HG02610 (cell line): Measurements from ENCODE around the gene SPRED1.
A peak's percentile ranks its signal among the peaks of the same experiment; 100 is the strongest.
"Not testable (repeated sequence)": the region's sequence is repeated elsewhere in the genome, so short reads cannot be mapped to it uniquely, and the experiment has no call there.

Source experiments
- ATAC-seq: cut with Tn5 transposase; IDR thresholded peaks from one replicate; pipeline ENCODE4 v1.9.1; 2021; ENCODE audit warnings: mild to moderate bottlenecking, moderate library complexity; ENCODE audit not compliant: unreplicated experiment

SPRED1 gene

GRCh38 chr15:38275959-38276358 is 23.3 kb downstream of the SPRED1 start:
- no peak for ATAC-seq

GRCh38 chr15:38277281-38277680 is 24.6 kb downstream of the SPRED1 start:
- ATAC-seq: not testable (repeated sequence)

- no peak for ATAC-seq
Observed at GRCh38 chr15:38281031-38281430, 28.4 kb downstream of the SPRED1 start.

GRCh38 chr15:38283010-38283409 is 30.4 kb downstream of the SPRED1 start:
- ATAC-seq: no peak

GRCh38 chr15:38285456-38285855 is 32.8 kb downstream of the SPRED1 start:
- no peak for ATAC-seq

- no peak for ATAC-seq
Observed at GRCh38 chr15:38294126-38294525, 41.5 kb downstream of the SPRED1 start.

- peak; percentile 79 for ATAC-seq
Observed at GRCh38 chr15:38297623-38298388, 45.2 kb downstream of the SPRED1 start.

- no peak for ATAC-seq
Observed at GRCh38 chr15:38299216-38299615, 46.6 kb downstream of the SPRED1 start.

GRCh38 chr15:38300395-38300794 is 47.8 kb downstream of the SPRED1 start:
- ATAC-seq: no peak

GRCh38 chr15:38304481-38304880 is 51.8 kb downstream of the SPRED1 start:
- ATAC-seq: no peak

- ATAC-seq: no peak
Observed at GRCh38 chr15:38307251-38307650, 54.6 kb downstream of the SPRED1 start.

GRCh38 chr15:38307861-38308641 is 55.4 kb downstream of the SPRED1 start:
- no peak for ATAC-seq

- ATAC-seq: no peak
Observed at GRCh38 chr15:38308797-38309196, 56.2 kb downstream of the SPRED1 start.

GRCh38 chr15:38312190-38312589 is 59.6 kb downstream of the SPRED1 start:
- ATAC-seq: no peak

- ATAC-seq: no peak
Observed at GRCh38 chr15:38316311-38316710, 63.7 kb downstream of the SPRED1 start.

- no peak for ATAC-seq
Observed at GRCh38 chr15:38320181-38320580, 67.5 kb downstream of the SPRED1 start.

GRCh38 chr15:38320866-38321265 is 68.2 kb downstream of the SPRED1 start:
- no peak for ATAC-seq

- ATAC-seq: no peak
Observed at GRCh38 chr15:38323895-38324294, 71.3 kb downstream of the SPRED1 start.

GRCh38 chr15:38324939-38325647 is 72.5 kb downstream of the SPRED1 start:
- no peak for ATAC-seq

GRCh38 chr15:38325648-38325990 is 73.0 kb downstream of the SPRED1 start:
- ATAC-seq: no peak

GRCh38 chr15:38332711-38333110 is 80.1 kb downstream of the SPRED1 start:
- ATAC-seq: no peak

GRCh38 chr15:38335116-38335515 is 82.5 kb downstream of the SPRED1 start:
- no peak for ATAC-seq
